K562 (cell line): ENCODE results near the gene ZNF582. TPM values are rescaled to one million over a fixed set of nuclear protein-coding genes. Genes with fewer than 3 reads are reported as not detected.
A peak's percentile ranks its signal among the peaks of the same experiment; 100 is the strongest.

Experiments used
- ARID3B ChIP-seq: fragments of 250-450 bp; sonication (Bioruptor Pico); IDR thresholded peaks from 2 replicates; pipeline ENCODE4 v1.4.0; 2020; ENCODE audit warnings: borderline replicate concordance
- CBX5 ChIP-seq: IDR thresholded peaks from 2 replicates; pipeline ENCODE4 v1.6.1; 2014; ENCODE audit warnings: low read depth, borderline replicate concordance
- ESRRA ChIP-seq: fragments of 450-650 bp; IDR thresholded peaks from 2 replicates; pipeline ENCODE4 v1.6.1; 2014; ENCODE audit warnings: low read depth, mild to moderate bottlenecking, moderate library complexity, borderline replicate concordance
- FOXK1 ChIP-seq: sonication (generic); formaldehyde crosslinking; IDR thresholded peaks from 2 replicates; pipeline ENCODE4 v1.8.0; 2022; ENCODE audit warnings: missing genetic modification reagents, mild to moderate bottlenecking, borderline replicate concordance
- GTF2B ChIP-seq: IDR thresholded peaks from 2 replicates; pipeline ENCODE4 v1.6.1; 2011; ENCODE audit not compliant: insufficient read length; ENCODE audit errors: extremely low read depth
- HDAC6 ChIP-seq: IDR thresholded peaks from 2 replicates; pipeline ENCODE4 v1.6.1; 2012; ENCODE audit warnings: low read depth, mild to moderate bottlenecking, control low read depth, inconsistent platforms, low read length, moderate library complexity
- NRF1 ChIP-seq, 2 experiments: fragments of 450-650 bp; IDR thresholded peaks in 1 of 2; conservative IDR thresholded peaks in 1 of 2; 2 replicates each; pipeline ENCODE4 v1.6.1; 2014; ENCODE audit warnings: mild to moderate bottlenecking in 2 of 2
- PKNOX1 ChIP-seq: fragments of 450-650 bp; IDR thresholded peaks from 2 replicates; pipeline ENCODE4 v1.6.1; 2016
- RBM14 ChIP-seq: fragments of 200-400 bp; formaldehyde crosslinking; IDR thresholded peaks from 2 replicates; pipeline ENCODE4 v1.6.1; 2018; ENCODE audit warnings: low read depth, mild to moderate bottlenecking, low read length, moderate library complexity, borderline replicate concordance; ENCODE audit not compliant: insufficient read depth
- SAP30 ChIP-seq: fragments of 200-600 bp; sonication (generic); IDR thresholded peaks from 2 replicates; pipeline ENCODE4 v1.6.1; 2012; ENCODE audit warnings: borderline replicate concordance, low read depth, mild to moderate bottlenecking, moderate library complexity, low read length, control low read depth, inconsistent platforms; ENCODE audit not compliant: insufficient read depth, poor library complexity, severe bottlenecking
- ZBTB2 ChIP-seq: fragments of 450-650 bp; IDR thresholded peaks from 2 replicates; pipeline ENCODE4 v1.6.1; 2016; ENCODE audit warnings: antibody characterized with exemption
- ZNF133 ChIP-seq: fragments of 250-450 bp; sonication (Bioruptor Pico); IDR thresholded peaks from 2 replicates; pipeline ENCODE4 v1.4.0; 2020; ENCODE audit warnings: mild to moderate bottlenecking
- ZNF518B ChIP-seq: fragments of 250-450 bp; sonication (Bioruptor Pico); IDR thresholded peaks from 2 replicates; pipeline ENCODE4 v1.5.0; 2021; ENCODE audit warnings: mild to moderate bottlenecking, moderate library complexity
- ZNF740 ChIP-seq, 3 experiments: fragments of 200-800 bp in 1 of 3; sonication (Bioruptor generic) in 1 of 3; sonication (generic) in 1 of 3; formaldehyde crosslinking in 1 of 3; IDR thresholded peaks; 2 replicates each; pipeline versions ENCODE4 v1.6.1 to v1.8.0; 2016 to 2022; ENCODE audit warnings: mild to moderate bottlenecking in 2 of 3, missing compliant biosample characterization in 2 of 3, missing genetic modification characterization in 2 of 3, missing genetic modification reagents in 1 of 3
- polyA plus RNA-seq, 8 experiments: library from polyadenylated mRNA; depleted of rRNA in 4 of 8; stranded (reverse) in 5 of 8; unstranded in 3 of 8; fragments of >200 nt; fragmentation: Nextera tagmentation in 2 of 8; fragmentation: Illumina TruSeq in 1 of 8; extraction: Ambion mirVana in 2 of 8; extraction: Trizol in 1 of 8; gene quantifications; 2 replicates each; pipeline versions ENCODE4 v1.2.1 to v1.2.3, GENCODE V29; 2011 to 2014; ENCODE audit warnings: inconsistent platforms in 1 of 8, missing spikeins in 1 of 8
- total RNA-seq, 7 experiments: library from RNA; depleted of rRNA in 6 of 7; stranded (reverse); fragments of >200 nt in 6 of 7; fragmentation: Illumina TruSeq in 2 of 7; extraction: Trizol in 2 of 7; gene quantifications; 2 replicates each; pipeline versions ENCODE4 v1.2.1 to v1.2.3, GENCODE V29; 2011 to 2021; ENCODE audit warnings: low replicate concordance in 1 of 7

ZNF582 gene
- total and polyA plus RNA-seq, 9 of the 15 experiments (the other 6 are each of a cell fraction or from before 2014, with no cell fraction given) = 0.72 to 3.3 (median 1.6) TPM

- no peak for TF ChIP-seq ZNF518B (CRISPR knock-in tag)
- TF ChIP-seq CBX5 = no peak; the same call in 1 of the 2 replicates
- TF ChIP-seq RBM14 = no peak
- no peak for TF ChIP-seq ZNF740 (CRISPR knock-in tag; IDR thresholded peaks at IDR 0.05)
- TF ChIP-seq ZNF740 (tag; IDR thresholded peaks at IDR 0.05) = no peak
- peak; percentile 51 for TF ChIP-seq SAP30
- no peak for TF ChIP-seq FOXK1
- no peak for TF ChIP-seq PKNOX1
- TF ChIP-seq GTF2B = no peak
- TF ChIP-seq NRF1 (conservative IDR thresholded peaks at IDR 0.05 in 1 of 2, IDR thresholded peaks at IDR 0.05 in 1 of 2) = peak; percentile 94 to 95
- no peak for TF ChIP-seq HDAC6
- TF ChIP-seq ESRRA = peak; percentile 39; the same call in 1 of the 2 replicates
- TF ChIP-seq ZNF133 (CRISPR knock-in tag) = no peak
- no peak for TF ChIP-seq ARID3B (CRISPR knock-in tag)
- peak; percentile 93 for TF ChIP-seq ZBTB2
Measured at GRCh38 chr19:56393119-56394012, at the start of gene ZNF582 (continued).
